Left ventricle myocardium inferior (tissue), 1 donor: ENCODE measurements around the gene TMEM9B. TPM values are rescaled to one million over a fixed set of nuclear protein-coding genes. Genes with fewer than 3 reads are reported as not detected.
"Not testable (repeated sequence)": the region's sequence is repeated elsewhere in the genome, so short reads cannot be mapped to it uniquely, and the experiment has no call there.

ENCODE experiments used
- DNase-seq: peaks from one replicate; pipeline ENCODE4 v3.0.0-alpha.2; 2020
- H3K27ac ChIP-seq: fragments of 200-600 bp; replicated peaks from 2 replicates; pipeline ENCODE4 v1.8.0; 2021
- H3K27me3 ChIP-seq: fragments of 200-600 bp; 2 replicates; pipeline ENCODE4 v1.8.0; 2021; ENCODE audit warnings: low read depth
- H3K36me3 ChIP-seq: fragments of 200-600 bp; 2 replicates; pipeline ENCODE4 v1.8.0; 2021
- H3K4me1 ChIP-seq: fragments of 200-600 bp; 2 replicates; pipeline ENCODE4 v1.8.0; 2021
- H3K4me3 ChIP-seq: fragments of 200-600 bp; 2 replicates; pipeline ENCODE4 v1.8.0; 2021; ENCODE audit warnings: mild to moderate bottlenecking, moderate library complexity
- H3K9me3 ChIP-seq: fragments of 200-600 bp; replicated peaks from 2 replicates; pipeline ENCODE4 v1.8.0; 2021
- intact Hi-C: fragments of 100-400 bp; cut with micrococcal nuclease; formaldehyde crosslinking; loops from one replicate; pipeline ENCODE4 v1.11.0; 2022
- total RNA-seq: library from RNA; stranded (reverse); fragmentation: NEBNext Ultra II Directional; extraction: Animal tissue kit (Norgen Biotek cat#: 25700); gene quantifications from one replicate; pipeline ENCODE4 v1.2.1, GENCODE V29; 2021
- TF ChIP-seq, protein P1 (sequence below): fragments of 200-600 bp; IDR thresholded peaks from 2 replicates; pipeline ENCODE4 v1.8.0; 2021; ENCODE audit warnings: antibody characterized with exemption, mild to moderate bottlenecking, borderline replicate concordance
- donor health status: DM: no; HTN: yes; CAD: no; lungs with severe emphysema.

TMEM9B gene
- total RNA-seq, 1 donor from 2014 or later = 51.1 TPM

- Histone ChIP-seq H3K9me3 (no peaks in the 10 kb centered on the region), H3K27ac (no peak overlapping the region), H3K4me1 (no peaks in the 10 kb centered on the region), H3K4me3 (no peak overlapping the region), H3K27me3 (peaks cover 5% of the 10 kb centered on the region), H3K36me3 (no peaks in the 10 kb centered on the region)
- TF ChIP-seq, protein P1, sequence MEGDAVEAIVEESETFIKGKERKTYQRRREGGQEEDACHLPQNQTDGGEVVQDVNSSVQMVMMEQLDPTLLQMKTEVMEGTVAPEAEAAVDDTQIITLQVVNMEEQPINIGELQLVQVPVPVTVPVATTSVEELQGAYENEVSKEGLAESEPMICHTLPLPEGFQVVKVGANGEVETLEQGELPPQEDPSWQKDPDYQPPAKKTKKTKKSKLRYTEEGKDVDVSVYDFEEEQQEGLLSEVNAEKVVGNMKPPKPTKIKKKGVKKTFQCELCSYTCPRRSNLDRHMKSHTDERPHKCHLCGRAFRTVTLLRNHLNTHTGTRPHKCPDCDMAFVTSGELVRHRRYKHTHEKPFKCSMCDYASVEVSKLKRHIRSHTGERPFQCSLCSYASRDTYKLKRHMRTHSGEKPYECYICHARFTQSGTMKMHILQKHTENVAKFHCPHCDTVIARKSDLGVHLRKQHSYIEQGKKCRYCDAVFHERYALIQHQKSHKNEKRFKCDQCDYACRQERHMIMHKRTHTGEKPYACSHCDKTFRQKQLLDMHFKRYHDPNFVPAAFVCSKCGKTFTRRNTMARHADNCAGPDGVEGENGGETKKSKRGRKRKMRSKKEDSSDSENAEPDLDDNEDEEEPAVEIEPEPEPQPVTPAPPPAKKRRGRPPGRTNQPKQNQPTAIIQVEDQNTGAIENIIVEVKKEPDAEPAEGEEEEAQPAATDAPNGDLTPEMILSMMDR = no peak
- DNase-seq = no peak
- intact Hi-C loops = no loop called here
These were observed 21.2 kb upstream of the TMEM9B start for GRCh38 chr11:8985462-8985861.

GRCh38 chr11:8983552-8983951 is 19.3 kb upstream of the TMEM9B start:
- peaks cover 5% of the 10 kb centered on the region for H3K27me3 ChIP-seq
- TF ChIP-seq, protein P1 = no peak
- intact Hi-C loops = no loop called here

GRCh38 chr11:8980485-8980884 is 16.2 kb upstream of the TMEM9B start:
- Histone ChIP-seq H3K9me3 (no peaks in the 10 kb centered on the region), H3K27me3 (no peaks in the 10 kb centered on the region), H3K36me3 (no peaks in the 10 kb centered on the region), H3K4me3 (no peak overlapping the region), H3K4me1 (no peaks in the 10 kb centered on the region), H3K27ac (no peak overlapping the region)
- DNase-seq = no peak
- TF ChIP-seq, protein P1 = no peak
- intact Hi-C loops = no loop called here

More at GRCh38 chr11:8983552-8983951, 19.3 kb upstream of the TMEM9B start:
- no peak for DNase-seq
- H3K27ac ChIP-seq = no peak overlapping the region
- H3K9me3 ChIP-seq = no peaks in the 10 kb centered on the region
- no peak overlapping the region for H3K4me3 ChIP-seq
- no peaks in the 10 kb centered on the region for H3K36me3 ChIP-seq
- no peaks in the 10 kb centered on the region for H3K4me1 ChIP-seq

GRCh38 chr11:8979365-8979764 is 15.1 kb upstream of the TMEM9B start:
- intact Hi-C loops, H3K27me3 ChIP-seq, H3K9me3 ChIP-seq, DNase-seq, H3K27ac ChIP-seq, H3K4me3 ChIP-seq, H3K4me1 ChIP-seq, H3K36me3 ChIP-seq: not testable (repeated sequence)

- no peaks in the 10 kb centered on the region for H3K36me3 ChIP-seq
- TF ChIP-seq, protein P1 = no peak
These were observed 8.9 kb upstream of the TMEM9B start for GRCh38 chr11:8973121-8973520.

GRCh38 chr11:8971924-8972316 is 7.7 kb upstream of the TMEM9B start:
- no peak for DNase-seq
- Histone ChIP-seq H3K27me3 (no peaks in the 10 kb centered on the region), H3K36me3 (no peaks in the 10 kb centered on the region), H3K4me3 (no peak overlapping the region), H3K9me3 (no peaks in the 10 kb centered on the region), H3K27ac (no peak overlapping the region), H3K4me1 (no peaks in the 10 kb centered on the region)
- TF ChIP-seq, protein P1 = no peak
- intact Hi-C loops = no loop called here

More at GRCh38 chr11:8973121-8973520, 8.9 kb upstream of the TMEM9B start:
- DNase-seq = no peak
- Histone ChIP-seq H3K4me1 (no peaks in the 10 kb centered on the region), H3K4me3 (no peak overlapping the region), H3K9me3 (no peaks in the 10 kb centered on the region), H3K27me3 (no peaks in the 10 kb centered on the region), H3K27ac (no peak overlapping the region)
- intact Hi-C loops = no loop called here
